Measurements from ENCODE around the gene ANO1. TPM values are rescaled to one million over a fixed set of nuclear protein-coding genes. Genes with fewer than 3 reads are reported as not detected.
A peak's percentile ranks its signal among the peaks of the same experiment; 100 is the strongest.
"Not testable (repeated sequence)": the region's sequence is repeated elsewhere in the genome, so short reads cannot be mapped to it uniquely, and the experiment has no call there.

Gene ANO1
- total RNA-seq, 2 donors from 2014 or later = 0.33 TPM; not detected in 1

GRCh38 chr11:70193411-70194292, 115.5 kb downstream of the ANO1 start:
- no peaks in the 10 kb centered on the region for H3K36me3 Mint-ChIP-seq
- ATAC-seq (no peak), DNase-seq (ENCODE audit: low spot score in 2 of 2) (no peak)
- no peak overlapping the region for H3K27ac Mint-ChIP-seq
- H3K9me3 Mint-ChIP-seq = no peaks in the 10 kb centered on the region

DNA sequence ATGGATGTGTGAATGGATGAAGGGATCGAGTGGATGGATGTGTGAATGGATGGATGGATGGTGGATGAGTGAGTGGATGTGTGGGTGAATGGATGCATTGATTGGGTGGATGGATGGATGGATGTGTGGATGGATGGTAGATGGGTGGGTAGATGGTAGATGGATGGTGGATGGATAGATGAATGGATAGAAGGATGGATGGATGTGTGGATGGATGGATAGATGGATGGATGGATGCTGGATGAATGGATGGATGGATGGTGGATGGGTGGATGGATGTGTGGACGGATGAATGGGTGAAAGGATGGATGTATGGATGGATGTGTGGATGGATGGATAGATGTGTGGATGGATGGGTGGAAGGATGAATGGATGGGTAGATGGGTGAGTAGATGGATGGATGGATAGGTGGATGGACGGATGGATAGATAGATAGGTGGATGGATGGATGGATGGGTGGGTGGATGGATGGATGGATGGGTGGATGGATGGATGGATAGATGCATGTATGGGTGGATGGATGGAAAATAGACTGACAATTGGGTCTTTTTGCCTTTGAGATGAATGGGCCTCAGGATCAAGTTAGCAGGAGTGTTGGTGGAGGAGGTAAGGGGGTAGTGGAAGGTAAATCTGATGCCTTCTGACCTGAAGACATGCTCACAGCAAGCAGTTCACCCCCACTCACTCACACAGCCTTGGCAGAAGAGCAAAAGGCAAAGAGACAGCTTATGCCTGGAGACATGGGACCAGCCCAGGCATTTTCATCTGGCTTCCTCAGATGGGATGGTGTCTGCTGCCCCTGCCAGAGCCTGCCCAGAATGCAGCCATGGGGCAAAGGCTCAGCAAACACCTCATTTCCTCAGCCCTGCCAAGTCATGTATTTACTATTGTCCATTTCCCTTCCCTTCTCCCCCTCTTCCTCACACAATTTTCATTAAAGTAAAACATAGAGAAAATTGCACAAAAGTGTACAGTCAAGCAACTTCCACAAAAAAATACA, 117.0 kb downstream of the ANO1 start:
- Mint-ChIP-seq H3K27ac (no peak overlapping the region), H3K36me3 (no peaks in the 10 kb centered on the region), H3K9me3 (no peaks in the 10 kb centered on the region)
- no peak for DNase-seq (ENCODE audit: low spot score in 2 of 2)
- ATAC-seq = no peak

DNA sequence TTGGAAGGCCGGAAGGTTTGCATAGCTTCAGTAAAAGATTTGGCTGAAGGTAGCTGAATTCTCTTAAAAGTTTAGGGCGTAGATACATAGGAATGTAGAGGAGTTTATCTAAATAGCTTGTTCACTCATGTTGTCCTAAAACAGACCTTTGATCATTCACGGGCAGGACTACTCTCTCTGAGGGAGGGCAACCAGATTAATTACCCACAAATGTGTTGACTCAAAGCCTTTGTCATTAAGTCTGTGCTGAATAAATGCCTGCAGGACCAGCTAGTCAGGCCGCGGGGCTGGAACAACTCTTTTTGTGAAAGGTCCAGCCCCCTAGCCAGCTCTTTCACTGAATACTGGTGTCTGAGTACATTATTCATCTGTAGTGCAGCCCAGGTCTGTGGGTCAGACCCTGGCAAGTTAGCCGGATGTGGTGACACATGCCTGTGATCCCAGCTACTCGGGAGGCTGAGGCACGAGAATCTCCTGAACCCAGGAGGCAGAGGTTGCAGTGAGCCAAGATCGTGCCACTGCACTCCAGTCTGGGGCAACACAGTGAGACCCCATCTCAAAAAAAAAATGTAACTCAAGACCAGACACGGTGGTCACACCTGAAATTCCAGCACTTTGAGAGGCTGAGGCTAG, 122.2 kb downstream of the ANO1 start:
- Mint-ChIP-seq H3K36me3 (peaks cover 13 to 22% of the 10 kb centered on the region in 2 donors), H3K9me3 (no peaks in the 10 kb centered on the region), H3K27ac (no peak overlapping the region)
- DNase-seq (ENCODE audit: low spot score in 2 of 2) = no peak
- no peak for ATAC-seq

DNA sequence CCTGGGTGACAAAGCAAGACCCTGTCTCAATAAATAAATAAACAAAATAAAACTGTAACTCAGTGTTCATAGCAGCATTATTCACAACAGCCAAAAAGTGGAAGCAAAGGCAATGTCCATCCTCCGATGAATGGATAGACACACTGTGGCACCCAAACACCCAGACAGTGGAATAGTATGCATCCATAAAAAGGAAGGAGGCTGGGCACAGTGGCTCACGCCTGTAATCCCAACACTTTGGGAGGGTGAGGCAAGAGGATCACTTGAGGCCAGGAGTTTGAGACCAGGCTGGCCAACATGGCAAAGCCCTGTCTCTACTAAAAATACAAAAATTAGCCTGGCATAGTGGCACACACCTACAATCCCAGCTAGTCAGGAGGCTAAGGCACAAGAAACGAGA, 122.9 kb downstream of the ANO1 start:
- ATAC-seq; DNase-seq (ENCODE audit: low spot score in 2 of 2); H3K9me3 Mint-ChIP-seq: not testable (repeated sequence)
- peak overlapping the region in 1 of 2 donors; percentile 42 for H3K27ac Mint-ChIP-seq
- H3K36me3 Mint-ChIP-seq = peaks cover 20 to 29% of the 10 kb centered on the region in 2 donors

- no peak for ATAC-seq
- no peak for DNase-seq (ENCODE audit: low spot score in 2 of 2)
- Mint-ChIP-seq H3K9me3 (no peaks in the 10 kb centered on the region), H3K27ac (peak overlapping the region; percentile 14 to 97), H3K36me3 (peaks cover 26 to 35% of the 10 kb centered on the region in 2 donors)
Observed at GRCh38 chr11:70201882-70202861, 124.1 kb downstream of the ANO1 start.

GRCh38 chr11:70202920-70203750, 125.0 kb downstream of the ANO1 start, which contains the start of gene FADD:
Gene FADD (plus strand): TSS chr11:70203296. CDS start chr11:70203460, 164 bp downstream.
- peaks cover 26 to 35% of the 10 kb centered on the region in 2 donors for H3K36me3 Mint-ChIP-seq
- H3K27ac Mint-ChIP-seq = peak within 1 kb of the TSS; percentile 97 to 100
- DNase-seq (ENCODE audit: low spot score in 2 of 2) = peak; percentile 88 to 93
- no peaks in the 10 kb centered on the region for H3K9me3 Mint-ChIP-seq
- ATAC-seq = peak; percentile 72 to 77

DNA sequence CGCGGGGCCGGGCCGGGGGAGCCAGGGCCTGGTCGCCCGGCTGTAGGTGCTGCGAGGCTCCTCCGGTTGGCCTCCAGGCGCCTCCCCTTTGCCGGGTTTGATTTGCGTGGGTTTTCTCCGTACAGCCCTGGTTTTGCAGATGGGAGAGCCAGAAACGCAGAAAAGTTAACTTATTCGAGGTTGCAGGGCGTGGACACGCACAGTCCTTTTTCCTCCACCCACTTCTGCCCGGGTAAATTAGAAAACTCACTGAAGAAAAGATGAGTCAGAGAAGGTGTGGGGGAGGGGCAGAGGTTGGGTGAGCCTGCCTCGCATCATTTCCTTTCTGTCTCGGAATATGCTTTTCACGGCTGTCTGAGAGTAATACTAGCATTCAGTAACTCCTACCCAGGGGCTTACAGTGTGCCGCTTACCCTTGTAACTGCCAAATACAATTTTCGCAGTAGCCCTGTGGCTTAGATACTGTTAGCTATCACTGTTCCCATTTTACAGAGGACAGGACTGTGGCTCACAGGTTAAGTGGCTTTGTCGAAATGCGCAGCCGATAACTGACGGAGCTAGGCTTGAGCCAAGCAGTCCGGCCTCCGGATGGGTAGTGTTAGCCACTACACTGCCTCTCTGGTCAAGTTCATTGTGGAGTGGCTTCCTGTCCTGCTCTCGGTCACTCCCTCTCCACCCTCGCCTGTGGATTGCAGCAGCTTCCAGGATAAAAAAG, 125.8 kb downstream of the ANO1 start:
- Mint-ChIP-seq H3K9me3 (no peaks in the 10 kb centered on the region), H3K36me3 (peaks cover 32 to 39% of the 10 kb centered on the region in 2 donors)
- peak; percentile 70 to 77 for ATAC-seq

DNA sequence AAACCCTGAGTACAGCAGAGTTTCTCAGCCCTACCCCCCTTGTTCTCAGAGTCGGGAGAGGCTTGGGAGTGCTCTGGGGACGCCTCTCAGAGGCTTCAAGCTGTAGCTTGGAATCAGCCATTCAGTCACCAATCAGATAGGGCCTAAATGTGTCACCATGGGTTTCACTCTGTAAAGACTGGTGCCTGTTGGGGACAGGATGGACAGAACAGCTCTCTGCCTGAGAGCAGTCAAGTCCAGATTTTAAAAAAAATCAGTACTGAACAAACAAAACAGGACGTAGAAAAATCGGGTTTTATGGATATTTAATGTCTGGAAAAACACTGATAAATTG, 126.3 kb downstream of the ANO1 start:
- ATAC-seq = peak in 1 of 2 donors; percentile 47
- Mint-ChIP-seq H3K9me3 (no peaks in the 10 kb centered on the region), H3K27ac (peak overlapping the region; percentile 97 to 100), H3K36me3 (peaks cover 37 to 43% of the 10 kb centered on the region in 2 donors)
- no peak for DNase-seq (ENCODE audit: low spot score in 2 of 2)

More for the DNA sequence above, 125.8 kb downstream of the ANO1 start:
- peak overlapping the region; percentile 97 to 100 for H3K27ac Mint-ChIP-seq
- DNase-seq (ENCODE audit: low spot score in 2 of 2) = peak; percentile 76 to 90

DNA sequence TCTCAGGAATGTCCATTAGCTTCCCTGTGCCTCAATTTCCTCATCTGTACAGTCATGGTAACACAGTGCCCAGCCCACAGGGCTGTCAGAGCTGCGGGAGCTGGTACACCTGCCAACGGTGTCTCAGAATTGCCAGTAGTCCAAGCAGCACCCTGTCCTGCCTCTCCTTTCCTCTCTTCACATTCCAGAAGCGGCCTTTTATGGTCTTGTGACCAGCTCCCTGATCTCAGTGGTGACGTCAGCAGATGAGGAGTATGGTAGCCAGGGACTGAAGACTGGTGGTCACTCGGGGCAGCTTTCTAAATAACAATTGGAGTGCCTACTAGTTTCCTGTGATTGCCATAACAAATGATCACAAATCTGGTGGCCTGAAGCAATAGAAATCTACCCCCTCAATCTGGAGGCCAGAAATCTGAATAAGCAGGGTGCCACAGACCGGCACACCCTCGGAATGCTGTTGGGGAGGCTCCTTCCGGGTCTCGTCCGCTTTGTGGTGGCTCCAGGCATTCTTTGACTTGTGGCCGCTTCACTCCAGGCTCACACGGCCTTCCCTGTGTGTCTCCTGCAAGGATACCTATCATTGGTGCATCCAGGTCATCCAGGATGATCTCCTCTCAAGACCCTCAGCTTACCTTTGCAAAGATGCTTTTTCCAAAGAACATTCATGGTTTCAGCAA, 127.1 kb downstream of the ANO1 start:
- H3K27ac Mint-ChIP-seq = peak overlapping the region; percentile 97 to 100
- H3K36me3 Mint-ChIP-seq = peaks cover 38 to 46% of the 10 kb centered on the region in 2 donors
- no peak for DNase-seq (ENCODE audit: low spot score in 2 of 2)

DNA sequence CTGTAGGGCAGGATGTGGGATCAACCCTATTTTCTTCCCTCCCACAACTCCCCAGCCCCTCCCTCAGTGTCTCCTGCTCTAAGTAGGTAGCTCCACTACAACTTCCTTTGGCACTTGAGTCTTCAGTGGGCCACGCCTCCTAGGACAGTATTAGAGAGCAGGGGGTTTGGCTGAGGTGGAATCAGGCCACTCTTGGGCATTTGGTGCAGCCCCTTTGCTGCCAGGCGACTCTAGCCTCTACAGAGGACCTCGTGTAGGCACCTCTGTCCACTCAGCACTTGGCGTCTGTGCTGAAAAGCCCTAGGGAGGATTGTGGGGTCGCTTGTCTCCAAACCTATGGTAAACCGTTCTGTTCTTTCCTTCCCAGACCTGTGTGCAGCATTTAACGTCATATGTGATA, 127.6 kb downstream of the ANO1 start:
- no peak for DNase-seq (ENCODE audit: low spot score in 2 of 2)
- peak overlapping the region; percentile 97 to 100 for H3K27ac Mint-ChIP-seq
- no peaks in the 10 kb centered on the region for H3K9me3 Mint-ChIP-seq
- H3K36me3 Mint-ChIP-seq = peaks cover 38 to 49% of the 10 kb centered on the region in 2 donors
- ATAC-seq = no peak

More for the DNA sequence above, 127.1 kb downstream of the ANO1 start:
- ATAC-seq = no peak
- H3K9me3 Mint-ChIP-seq = no peaks in the 10 kb centered on the region

DNA sequence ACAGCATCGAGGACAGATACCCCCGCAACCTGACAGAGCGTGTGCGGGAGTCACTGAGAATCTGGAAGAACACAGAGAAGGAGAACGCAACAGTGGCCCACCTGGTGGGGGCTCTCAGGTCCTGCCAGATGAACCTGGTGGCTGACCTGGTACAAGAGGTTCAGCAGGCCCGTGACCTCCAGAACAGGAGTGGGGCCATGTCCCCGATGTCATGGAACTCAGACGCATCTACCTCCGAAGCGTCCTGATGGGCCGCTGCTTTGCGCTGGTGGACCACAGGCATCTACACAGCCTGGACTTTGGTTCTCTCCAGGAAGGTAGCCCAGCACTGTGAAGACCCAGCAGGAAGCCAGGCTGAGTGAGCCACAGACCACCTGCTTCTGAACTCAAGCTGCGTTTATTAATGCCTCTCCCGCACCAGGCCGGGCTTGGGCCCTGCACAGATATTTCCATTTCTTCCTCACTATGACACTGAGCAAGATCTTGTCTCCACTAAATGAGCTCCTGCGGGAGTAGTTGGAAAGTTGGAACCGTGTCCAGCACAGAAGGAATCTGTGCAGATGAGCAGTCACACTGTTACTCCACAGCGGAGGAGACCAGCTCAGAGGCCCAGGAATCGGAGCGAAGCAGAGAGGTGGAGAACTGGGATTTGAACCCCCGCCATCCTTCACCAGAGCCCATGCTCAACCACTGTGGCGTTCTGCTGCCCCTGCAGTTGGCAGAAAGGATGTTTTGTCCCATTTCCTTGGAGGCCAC, 128.3 kb downstream of the ANO1 start:
- peak overlapping the region; percentile 85 to 97 for H3K27ac Mint-ChIP-seq
- H3K9me3 Mint-ChIP-seq = no peaks in the 10 kb centered on the region
- H3K36me3 Mint-ChIP-seq = peaks cover 38 to 49% of the 10 kb centered on the region in 2 donors
- DNase-seq (ENCODE audit: low spot score in 2 of 2) (no peak), ATAC-seq (no peak)

DNA sequence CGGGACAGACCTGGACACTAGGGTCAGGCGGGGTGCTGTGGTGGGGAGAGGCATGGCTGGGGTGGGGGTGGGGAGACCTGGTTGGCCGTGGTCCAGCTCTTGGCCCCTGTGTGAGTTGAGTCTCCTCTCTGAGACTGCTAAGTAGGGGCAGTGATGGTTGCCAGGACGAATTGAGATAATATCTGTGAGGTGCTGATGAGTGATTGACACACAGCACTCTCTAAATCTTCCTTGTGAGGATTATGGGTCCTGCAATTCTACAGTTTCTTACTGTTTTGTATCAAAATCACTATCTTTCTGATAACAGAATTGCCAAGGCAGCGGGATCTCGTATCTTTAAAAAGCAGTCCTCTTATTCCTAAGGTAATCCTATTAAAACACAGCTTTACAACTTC, 128.9 kb downstream of the ANO1 start:
- Mint-ChIP-seq H3K9me3 (no peaks in the 10 kb centered on the region), H3K36me3 (peaks cover 38 to 49% of the 10 kb centered on the region in 2 donors), H3K27ac (peak overlapping the region in 1 of 2 donors; percentile 85)
- DNase-seq (ENCODE audit: low spot score in 2 of 2) = no peak
- ATAC-seq = no peak

GRCh38 chr11:70207531-70208131, 129.5 kb downstream of the ANO1 start:
- no peak for DNase-seq (ENCODE audit: low spot score in 2 of 2)
- Mint-ChIP-seq H3K36me3 (peaks cover 38 to 47% of the 10 kb centered on the region in 2 donors), H3K27ac (no peak overlapping the region), H3K9me3 (no peaks in the 10 kb centered on the region)
- no peak for ATAC-seq
